ENCODE measurements around the gene SEMA3F. TPM values are rescaled to one million over a fixed set of nuclear protein-coding genes. Genes with fewer than 3 reads are reported as not detected.

SEMA3F gene
- total RNA-seq, 4 donors from 2014 or later = 10.5 to 33.1 (median 12.9) TPM

DNA sequence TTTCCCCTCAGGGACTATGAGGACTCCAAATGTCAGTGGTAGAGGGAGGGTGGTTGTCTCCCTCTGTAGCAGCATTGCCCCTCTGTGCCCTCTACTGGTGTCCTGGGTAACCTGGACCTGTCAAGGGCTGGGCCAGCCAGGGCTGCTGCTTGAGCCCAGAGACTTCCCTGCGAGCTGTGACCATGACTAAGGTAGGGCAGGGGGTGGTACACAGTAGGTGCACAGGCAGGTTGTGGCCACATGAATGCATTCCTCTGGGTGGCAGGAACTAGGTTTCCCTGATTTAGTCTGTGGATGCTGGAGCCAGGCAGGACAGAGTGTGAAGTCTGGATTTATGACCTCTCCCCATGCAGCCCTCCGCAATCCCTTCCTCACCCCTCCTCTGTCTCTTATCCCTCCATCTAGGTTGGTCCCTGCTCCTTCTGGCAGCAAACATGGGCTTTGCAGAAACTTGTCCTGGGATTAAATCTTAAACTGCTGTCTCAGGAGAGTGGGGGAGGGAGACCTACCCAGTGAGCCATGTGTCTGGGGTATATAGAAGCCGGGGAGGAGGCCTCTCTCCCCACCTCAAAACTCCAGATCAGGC is 8.7 kb upstream of the SEMA3F start:
- H3K27ac ChIP-seq = no peak overlapping the region
- no peaks in the 10 kb centered on the region for H3K27me3 ChIP-seq
- no peak for DNase-seq
- TF ChIP-seq, protein P1, sequence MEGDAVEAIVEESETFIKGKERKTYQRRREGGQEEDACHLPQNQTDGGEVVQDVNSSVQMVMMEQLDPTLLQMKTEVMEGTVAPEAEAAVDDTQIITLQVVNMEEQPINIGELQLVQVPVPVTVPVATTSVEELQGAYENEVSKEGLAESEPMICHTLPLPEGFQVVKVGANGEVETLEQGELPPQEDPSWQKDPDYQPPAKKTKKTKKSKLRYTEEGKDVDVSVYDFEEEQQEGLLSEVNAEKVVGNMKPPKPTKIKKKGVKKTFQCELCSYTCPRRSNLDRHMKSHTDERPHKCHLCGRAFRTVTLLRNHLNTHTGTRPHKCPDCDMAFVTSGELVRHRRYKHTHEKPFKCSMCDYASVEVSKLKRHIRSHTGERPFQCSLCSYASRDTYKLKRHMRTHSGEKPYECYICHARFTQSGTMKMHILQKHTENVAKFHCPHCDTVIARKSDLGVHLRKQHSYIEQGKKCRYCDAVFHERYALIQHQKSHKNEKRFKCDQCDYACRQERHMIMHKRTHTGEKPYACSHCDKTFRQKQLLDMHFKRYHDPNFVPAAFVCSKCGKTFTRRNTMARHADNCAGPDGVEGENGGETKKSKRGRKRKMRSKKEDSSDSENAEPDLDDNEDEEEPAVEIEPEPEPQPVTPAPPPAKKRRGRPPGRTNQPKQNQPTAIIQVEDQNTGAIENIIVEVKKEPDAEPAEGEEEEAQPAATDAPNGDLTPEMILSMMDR (IDR thresholded peaks at IDR 0.05) = no peak
- no peak for TF ChIP-seq POLR2A (IDR thresholded peaks at IDR 0.05)
- H3K36me3 ChIP-seq = no peaks in the 10 kb centered on the region
- no peaks in the 10 kb centered on the region for H3K4me1 ChIP-seq
- H3K4me3 ChIP-seq = no peak overlapping the region
- H3K9me3 ChIP-seq = no peaks in the 10 kb centered on the region
- intact Hi-C loops (cut with DNase I; ENCODE audit: low total_unique reads) = no loop called here

DNA sequence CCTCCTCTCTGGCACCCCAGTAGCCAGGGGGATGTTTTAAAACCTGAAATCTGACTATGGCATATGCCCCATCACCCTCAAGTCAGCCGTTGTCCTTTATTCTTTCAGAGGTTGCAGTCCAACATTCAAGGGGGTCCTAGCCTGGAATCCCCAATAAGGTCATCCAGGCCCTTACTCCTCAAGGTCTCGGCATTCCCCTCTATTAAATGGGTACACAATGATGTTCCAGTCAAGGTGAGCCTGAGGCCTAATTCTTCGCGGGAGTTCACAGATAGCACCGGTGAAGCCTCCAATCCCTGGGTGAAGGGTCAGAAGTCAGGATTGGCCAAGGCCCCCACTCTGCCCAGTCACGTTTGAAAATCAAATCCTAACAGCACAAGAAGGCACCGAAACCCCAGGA is 8.1 kb upstream of the SEMA3F start:
- H3K4me1 ChIP-seq = no peaks in the 10 kb centered on the region
- no peaks in the 10 kb centered on the region for H3K27me3 ChIP-seq
- TF ChIP-seq, protein P1 (IDR thresholded peaks at IDR 0.05) = no peak
- TF ChIP-seq POLR2A (IDR thresholded peaks at IDR 0.05) = no peak
- H3K9me3 ChIP-seq = no peaks in the 10 kb centered on the region
- intact Hi-C loops (cut with DNase I; ENCODE audit: low total_unique reads) = no loop called here
- H3K27ac ChIP-seq = no peak overlapping the region
- DNase-seq = no peak
- no peaks in the 10 kb centered on the region for H3K36me3 ChIP-seq
- no peak overlapping the region for H3K4me3 ChIP-seq

DNA sequence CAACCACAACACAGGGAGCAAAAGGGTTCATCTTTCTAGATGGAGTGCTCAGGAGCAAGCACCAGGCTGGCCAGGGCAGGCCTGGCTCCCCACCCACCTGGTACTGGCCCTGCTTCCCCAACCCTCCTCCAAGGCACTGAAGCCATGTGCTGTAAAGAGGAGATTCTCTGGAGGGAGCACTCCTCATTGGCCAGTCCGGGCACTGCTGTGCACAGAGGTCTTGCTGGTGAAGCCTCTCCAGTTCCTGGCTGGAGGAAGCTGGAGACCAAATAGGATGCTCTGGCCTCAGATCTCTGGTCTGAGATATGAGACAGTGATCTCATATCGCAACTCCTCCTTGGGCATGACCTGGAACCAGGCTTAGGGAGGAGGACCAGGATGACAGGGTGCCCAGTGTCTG is 7.7 kb upstream of the SEMA3F start:
- no peak for TF ChIP-seq POLR2A (IDR thresholded peaks at IDR 0.05)
- TF ChIP-seq, protein P1 (IDR thresholded peaks at IDR 0.05) = no peak
- intact Hi-C loops (cut with DNase I; ENCODE audit: low total_unique reads) = no loop called here
- DNase-seq = no peak
- no peaks in the 10 kb centered on the region for H3K9me3 ChIP-seq
- H3K27me3 ChIP-seq = no peaks in the 10 kb centered on the region
- no peaks in the 10 kb centered on the region for H3K36me3 ChIP-seq
- no peak overlapping the region for H3K4me3 ChIP-seq
- no peak overlapping the region for H3K27ac ChIP-seq
- H3K4me1 ChIP-seq = no peaks in the 10 kb centered on the region

DNA sequence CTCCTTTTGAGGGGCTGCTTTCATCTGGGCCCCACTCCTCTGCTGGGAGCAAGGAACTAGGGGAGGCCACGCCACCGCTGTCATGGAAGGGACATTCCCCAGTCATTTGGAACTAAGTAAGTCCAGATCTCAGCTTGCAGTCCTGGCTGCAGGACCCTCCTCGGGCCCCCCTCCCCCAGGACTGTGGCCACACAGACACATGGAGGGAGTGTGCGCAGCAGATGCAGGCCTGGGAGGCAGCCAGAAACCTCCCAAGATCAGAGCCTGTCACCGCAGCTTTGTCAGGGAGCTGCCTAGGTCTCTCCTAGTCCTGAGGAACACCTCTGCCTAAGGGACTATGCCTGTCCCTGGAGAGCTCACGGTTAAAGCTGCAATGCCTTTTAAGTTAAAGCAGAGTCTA is 7.3 kb upstream of the SEMA3F start:
- H3K9me3 ChIP-seq = no peaks in the 10 kb centered on the region
- H3K4me1 ChIP-seq = no peaks in the 10 kb centered on the region
- no peaks in the 10 kb centered on the region for H3K36me3 ChIP-seq
- intact Hi-C loops (cut with DNase I; ENCODE audit: low total_unique reads) = no loop called here
- H3K27me3 ChIP-seq = no peaks in the 10 kb centered on the region
- H3K27ac ChIP-seq = no peak overlapping the region
- no peak for DNase-seq
- no peak for TF ChIP-seq POLR2A (IDR thresholded peaks at IDR 0.05)
- TF ChIP-seq, protein P1 (IDR thresholded peaks at IDR 0.05) = no peak
- H3K4me3 ChIP-seq = no peak overlapping the region

DNA sequence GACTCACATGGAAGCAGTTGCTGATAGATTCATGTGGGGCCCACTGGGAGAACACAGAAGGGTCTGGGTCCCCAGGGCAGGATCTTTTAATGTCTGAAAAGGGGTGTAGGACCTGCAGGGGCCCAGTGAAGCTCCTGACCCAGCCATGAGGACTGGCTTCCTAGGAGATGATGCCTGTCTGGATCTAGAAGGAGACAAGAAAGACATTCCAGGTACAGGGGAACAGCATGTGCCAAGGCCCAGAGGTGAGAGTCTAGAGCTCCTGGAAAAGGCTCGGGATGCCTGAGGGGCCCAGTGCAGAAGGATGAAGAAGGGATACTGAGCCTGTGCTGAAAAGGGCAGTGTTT is 4.7 kb upstream of the SEMA3F start:
- intact Hi-C loops (cut with DNase I; ENCODE audit: low total_unique reads) = no loop called here
- Histone ChIP-seq H3K27me3 (no peaks in the 10 kb centered on the region), H3K4me1 (peaks cover 0 to 5% of the 10 kb centered on the region in 2 donors), H3K36me3 (no peaks in the 10 kb centered on the region), H3K27ac (no peak overlapping the region), H3K4me3 (no peak overlapping the region), H3K9me3 (no peaks in the 10 kb centered on the region)
- no peak for DNase-seq
- TF ChIP-seq POLR2A (IDR thresholded peaks at IDR 0.05) = no peak
- TF ChIP-seq, protein P1 (IDR thresholded peaks at IDR 0.05) = no peak
